HepG2 (cell line): ENCODE results near the gene MGARP. TPM values are rescaled to one million over a fixed set of nuclear protein-coding genes. Genes with fewer than 3 reads are reported as not detected.

Source experiments
- ATAC-seq: fragments of 200-7000 bp; cut with Tn5 transposase; 3 replicates; pipeline ENCODE4 v1.9.1; 2020; ENCODE audit warnings: mild to moderate bottlenecking, moderate library complexity
- BruUV-seq: library from RNA; stranded (reverse); fragments of 400-500 nt; replicated peaks from 2 replicates; lab custom pipeline; 2021; lab: Mats Ljungman, UMichigan
- CTCF ChIA-PET: fragments of 300-600 bp; formaldehyde crosslinking; extraction: SDS; loops from one replicate; lab custom pipeline; 2021; ENCODE audit warnings: low total read pairs, inconsistent platforms, low intra/inter-chr PET ratio; lab: Yijun Ruan, JAX
- POLR2A ChIA-PET: fragments of 350-600 bp; sonication (Branson Sonifier 250); formaldehyde crosslinking; loops from one replicate; lab custom pipeline; 2020; ENCODE audit warnings: antibody characterized with exemption, inconsistent platforms; lab: Yijun Ruan, JAX
- DNase-seq: peaks from one replicate; pipeline ENCODE4 v3.0.0-alpha.2; 2015; ENCODE audit warnings: low spot score
- FAIRE-seq: peaks from 3 replicates; lab custom pipeline; 2011; peaks lifted over from hg19 to GRCh38; lab: Jason Lieb, UNC
- H2AFZ ChIP-seq: one replicate; pipeline ENCODE4 v1.6.1; 2011; ENCODE audit warnings: low read length, inconsistent platforms
- H3K27ac ChIP-seq: fragments of 300-600 bp; 3 replicates; pipeline ENCODE4 v1.8.0; 2011; ENCODE audit warnings: mixed run types, mild to moderate bottlenecking, mixed read lengths, low read length, inconsistent platforms; ENCODE audit not compliant: insufficient read depth; ENCODE audit errors: extremely low read length
- H3K27me3 ChIP-seq, 2 experiments: fragments of 200-600 bp in 1 of 2; 2 replicates in 1 of 2; 3 replicates in 1 of 2; pipeline versions ENCODE4 v1.6.0 to v1.8.0; 2011; ENCODE audit warnings: low read length in 2 of 2, mild to moderate bottlenecking in 2 of 2, moderate library complexity in 2 of 2, inconsistent platforms in 1 of 2; ENCODE audit not compliant: insufficient read depth in 2 of 2, control insufficient read depth in 1 of 2
- H3K36me3 ChIP-seq, 2 experiments: fragments of 200-600 bp in 1 of 2; replicated peaks in 1 of 2; 2 replicates in 1 of 2; 3 replicates in 1 of 2; pipeline versions ENCODE4 v1.5.1 to v1.8.0; 2011; ENCODE audit warnings: low read length in 2 of 2, inconsistent platforms in 1 of 2; ENCODE audit not compliant: insufficient read depth in 2 of 2, control insufficient read depth in 1 of 2
- H3K4me1 ChIP-seq: 2 replicates; pipeline ENCODE4 v1.5.1; 2012; ENCODE audit warnings: low read length, inconsistent platforms; ENCODE audit not compliant: insufficient read depth
- H3K4me2 ChIP-seq: 2 replicates; pipeline ENCODE4 v1.6.0; 2011; ENCODE audit warnings: low read depth, low read length, inconsistent platforms
- H3K4me3 ChIP-seq, 3 experiments: fragments of 200-600 bp in 1 of 3; sonication (generic), shearing (Covaris generic) in 1 of 3; replicated peaks in 1 of 3; 2 replicates each; pipeline ENCODE4 v1.5.1; 2011 to 2016; ENCODE audit warnings: low read length in 3 of 3, inconsistent platforms in 2 of 3, low read depth in 2 of 3, mild to moderate bottlenecking in 2 of 3, control low read depth in 1 of 3, mixed read lengths in 1 of 3; ENCODE audit not compliant: insufficient read depth in 1 of 3
- H3K79me2 ChIP-seq: one replicate; pipeline ENCODE4 v1.6.1; 2011; ENCODE audit warnings: low read length, inconsistent platforms; ENCODE audit not compliant: insufficient read depth
- H3K9ac ChIP-seq: 2 replicates; pipeline ENCODE4 v1.6.0; 2011; ENCODE audit warnings: mild to moderate bottlenecking, low read depth, low read length, inconsistent platforms; ENCODE audit not compliant: insufficient read depth
- H3K9me3 ChIP-seq: 2 replicates; pipeline ENCODE4 v1.5.1; 2012; ENCODE audit warnings: mild to moderate bottlenecking, low read length
- H4K20me1 ChIP-seq: 2 replicates; pipeline ENCODE4 v1.6.0; 2011; ENCODE audit warnings: inconsistent platforms, mild to moderate bottlenecking, low read length, moderate library complexity; ENCODE audit not compliant: insufficient read depth
- KAT8 ChIP-seq: IDR thresholded peaks from 2 replicates; pipeline ENCODE4 v1.6.1; 2016; ENCODE audit warnings: missing genetic modification reagents, missing compliant biosample characterization
- MAFK ChIP-seq, 2 experiments: IDR thresholded peaks in 1 of 2; conservative IDR thresholded peaks in 1 of 2; 2 replicates each; pipeline ENCODE4 v1.6.1; 2011; ENCODE audit warnings: improper control_type of control experiment in 2 of 2, low read length in 2 of 2
- RARG ChIP-seq: sonication (generic); formaldehyde crosslinking; IDR thresholded peaks from 2 replicates; pipeline ENCODE4 v1.4.0; 2020; ENCODE audit warnings: low read depth, mild to moderate bottlenecking, missing genetic modification reagents
- SALL2 ChIP-seq: sonication (generic); formaldehyde crosslinking; IDR thresholded peaks from 2 replicates; pipeline ENCODE4 v1.8.1; 2023; ENCODE audit warnings: mild to moderate bottlenecking, missing genetic modification reagents, inconsistent platforms
- SATB2 ChIP-seq: sonication (generic); formaldehyde crosslinking; IDR thresholded peaks from 2 replicates; pipeline ENCODE4 v1.5.0; 2020; ENCODE audit warnings: missing genetic modification reagents
- SP4 ChIP-seq: sonication (generic); formaldehyde crosslinking; IDR thresholded peaks from 2 replicates; pipeline ENCODE4 v1.8.1; 2023; ENCODE audit warnings: mild to moderate bottlenecking, missing genetic modification reagents
- TAF15 ChIP-seq: fragments of 200-400 bp; formaldehyde crosslinking; IDR thresholded peaks from one replicate; pipeline ENCODE4 v1.6.1; 2018; ENCODE audit warnings: mild to moderate bottlenecking, low read depth, low read length; ENCODE audit not compliant: poor library complexity, severe bottlenecking
- ZNF317 ChIP-seq: sonication (generic); formaldehyde crosslinking; IDR thresholded peaks from 2 replicates; pipeline ENCODE4 v1.5.0; 2020; ENCODE audit warnings: mild to moderate bottlenecking, missing genetic modification reagents
- ZNF530 ChIP-seq: sonication (generic); formaldehyde crosslinking; IDR thresholded peaks from 2 replicates; pipeline ENCODE4 v1.5.0; 2020; ENCODE audit warnings: low read depth, mild to moderate bottlenecking, missing genetic modification reagents
- WGBS: methylation state at CpG from one replicate; pipeline ENCODE4 v1.1.6; 2017; ENCODE audit warnings: low lambda C conversion rate; 5-methylcytosine and 5-hydroxymethylcytosine counted together
- in situ Hi-C: cut with HindIII; loops from 2 replicates; pipeline ENCODE4 v1.10.0; 2017; ENCODE audit warnings: low pct_unique_long_range_greater_than_20kb; ENCODE audit not compliant: extremely low pct_ligation_motif_present
- intact Hi-C: fragments of 100-400 bp; cut with micrococcal nuclease; formaldehyde crosslinking; loops from one replicate; pipeline ENCODE4 v1.10.0; 2022; ENCODE audit not compliant: unreplicated experiment
- polyA plus RNA-seq, 8 experiments: library from polyadenylated mRNA; depleted of rRNA in 3 of 8; stranded (reverse) in 7 of 8; unstranded in 1 of 8; fragments of >200 nt; fragmentation: Illumina TruSeq in 4 of 8; extraction: Trizol in 4 of 8; gene quantifications; 2 replicates each; pipeline versions ENCODE4 v1.2.1 to v1.2.3, GENCODE V29; 2011 to 2016; ENCODE audit warnings: low read depth in 4 of 8, missing spikeins in 1 of 8, mixed read lengths in 1 of 8; ENCODE audit not compliant: insufficient read depth in 1 of 8
- total RNA-seq, 5 experiments: library from RNA; depleted of rRNA; stranded (reverse); fragments of >200 nt; fragmentation: Illumina TruSeq; extraction: Trizol; gene quantifications; 2 replicates each; pipeline ENCODE4 v1.2.3, GENCODE V29; 2016; ENCODE audit warnings: low read depth in 1 of 5

The MGARP gene
- total and polyA plus RNA-seq, 2 of the 13 experiments (the other 11 are each of a cell fraction or from before 2014, with no cell fraction given), result 0.11 to 0.13 TPM

DNA sequence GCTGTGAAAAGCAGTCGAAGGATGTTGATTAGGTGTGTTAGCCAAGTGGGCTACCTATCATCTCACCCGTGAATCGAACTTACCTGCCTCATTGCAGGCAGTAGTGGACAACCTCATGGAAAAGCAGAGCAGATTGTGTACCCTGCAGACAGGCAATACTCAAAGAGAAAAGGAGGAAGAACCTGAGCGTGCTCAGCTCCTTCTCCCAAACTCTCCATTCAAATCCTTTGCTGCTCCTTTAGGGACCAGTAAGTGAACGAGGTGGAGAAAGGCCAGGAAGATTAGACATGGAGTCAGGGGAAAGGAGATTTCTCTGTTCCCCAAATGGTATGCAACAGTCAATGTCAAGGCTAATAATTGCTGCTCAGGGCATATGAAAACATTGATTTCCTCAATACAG lies 57.8 kb downstream of the MGARP start (continued):
- TF ChIP-seq SATB2 (CRISPR knock-in tag), result no peak
- no peak for TF ChIP-seq MAFK (conservative IDR thresholded peaks at IDR 0.05 in 1 of 2, IDR thresholded peaks at IDR 0.05 in 1 of 2; ENCODE audit: low read length in 2 of 2)

DNA sequence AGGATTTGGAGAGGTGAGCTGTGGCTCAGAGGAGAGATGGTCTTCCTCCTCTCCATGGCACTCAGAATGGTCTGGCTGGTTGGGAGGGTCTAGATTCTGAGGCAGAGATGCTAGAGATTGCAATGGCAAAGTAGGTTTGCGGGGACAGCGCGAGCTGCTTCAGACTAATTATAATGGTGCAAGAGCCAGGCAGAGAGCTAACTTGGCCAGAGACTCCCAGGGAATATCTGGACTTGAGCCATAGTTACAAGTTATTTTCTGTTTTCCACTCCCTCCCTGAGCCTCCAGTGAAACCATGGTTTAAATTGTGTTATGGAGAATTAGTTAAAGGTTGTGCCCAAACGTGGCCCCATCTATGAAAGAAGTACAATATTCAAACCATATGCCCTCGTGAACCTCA lies 58.3 kb downstream of the MGARP start:
- Histone ChIP-seq H3K9me3 (no peaks in the 10 kb centered on the region), H3K4me1 (no peaks in the 10 kb centered on the region), H3K79me2 (no peaks in the 10 kb centered on the region), H3K4me2 (no peak overlapping the region), H3K36me3 (no peaks in the 10 kb centered on the region), H3K27me3 (peaks cover 0 to 4% of the 10 kb centered on the region in 2 experiments; a peak in 1 of 5 replicates), H3K4me3 (no peak overlapping the region), H3K27ac (no peak overlapping the region), H3K9ac (no peak overlapping the region), H2AFZ (no peak overlapping the region), H4K20me1 (no peaks in the 10 kb centered on the region)
- ATAC-seq (no peak), FAIRE-seq (no peak), DNase-seq (no peak)
- no TSS peak for BruUV-seq
- TF ChIP-seq ZNF530, result no peak
- TF ChIP-seq TAF15, result no peak
- no peak for TF ChIP-seq RARG (CRISPR knock-in tag)
- no peak for TF ChIP-seq SP4
- no peak for TF ChIP-seq ZNF317 (CRISPR knock-in tag)
- no peak for TF ChIP-seq SALL2 (CRISPR knock-in tag)
- no peak for TF ChIP-seq KAT8 (CRISPR knock-in tag)
- in situ Hi-C loops, result no loop called here
- ChIA-PET POLR2A (no interaction called here), CTCF (no interaction called here)
- intact Hi-C loops, result no loop called here
- WGBS, result 55% methylated on average over 5 of the region's 5 CpGs
